GM18907 (cell line): ENCODE results near the gene DOCK1.
"Not testable (repeated sequence)": the region's sequence is repeated elsewhere in the genome, so short reads cannot be mapped to it uniquely, and the experiment has no call there.

Experiments
- ATAC-seq: cut with Tn5 transposase; IDR thresholded peaks from one replicate; pipeline ENCODE4 v1.9.1; 2021; ENCODE audit warnings: mild to moderate bottlenecking, moderate library complexity; ENCODE audit not compliant: unreplicated experiment

The DOCK1 gene

GRCh38 chr10:126902157-126902556, 3.1 kb upstream of the DOCK1 start:
- ATAC-seq = no peak

- no peak for ATAC-seq
Observed at GRCh38 chr10:126903656-126904360, 1.4 kb upstream of the DOCK1 start.

- no peak for ATAC-seq
Observed at GRCh38 chr10:126904516-126904817, 761 bp upstream of the DOCK1 start.

- ATAC-seq = no peak
Observed at GRCh38 chr10:126905776-126906703, 812 bp downstream of the DOCK1 start.

- ATAC-seq = no peak
Observed at GRCh38 chr10:126906704-126907422, 1.6 kb downstream of the DOCK1 start.

- ATAC-seq = no peak
Observed at GRCh38 chr10:126907423-126907970, 2.3 kb downstream of the DOCK1 start.

GRCh38 chr10:126908225-126908624, 3.0 kb downstream of the DOCK1 start:
- no peak for ATAC-seq

DNA sequence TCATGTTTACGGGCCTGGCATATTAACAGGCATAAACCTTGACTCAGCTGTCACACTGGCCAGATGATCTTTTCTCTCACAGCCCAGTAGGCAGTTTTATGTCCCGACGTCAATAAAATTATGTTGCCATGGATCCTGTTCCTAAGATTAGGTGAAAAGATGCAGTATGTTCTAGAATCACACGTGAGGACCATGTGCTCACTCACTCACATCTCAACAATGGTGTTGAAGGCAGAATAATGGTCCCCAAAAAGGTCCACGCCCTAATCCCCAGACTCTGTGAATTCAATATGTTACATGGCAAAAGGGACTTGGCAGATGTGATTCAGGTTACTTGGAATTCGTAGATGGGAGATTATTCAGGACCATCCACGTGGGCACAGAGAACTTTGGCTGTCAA, 3.5 kb downstream of the DOCK1 start:
- ATAC-seq = no peak

DNA sequence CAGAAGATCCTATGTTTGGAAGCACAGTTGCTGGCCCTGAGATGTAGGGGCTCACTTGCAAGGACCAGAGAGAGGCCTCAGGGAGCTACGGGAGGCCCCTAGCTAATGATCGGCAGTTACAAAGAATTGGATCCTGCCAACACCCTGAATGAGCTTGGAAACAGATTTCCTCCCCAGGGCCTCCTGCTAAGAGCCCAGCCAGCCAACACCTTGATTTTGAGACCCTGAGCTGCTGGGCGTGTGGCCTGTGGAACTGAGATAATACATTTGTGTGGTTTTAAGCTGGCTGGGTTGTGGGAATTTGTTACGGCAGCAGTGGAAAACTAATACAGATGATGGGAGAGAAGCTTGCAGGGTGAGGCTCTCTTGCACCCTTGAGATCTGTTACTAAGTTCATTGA, 3.9 kb downstream of the DOCK1 start:
- ATAC-seq = no peak

GRCh38 chr10:126910196-126910595, 5.0 kb downstream of the DOCK1 start:
- ATAC-seq = no peak

DNA sequence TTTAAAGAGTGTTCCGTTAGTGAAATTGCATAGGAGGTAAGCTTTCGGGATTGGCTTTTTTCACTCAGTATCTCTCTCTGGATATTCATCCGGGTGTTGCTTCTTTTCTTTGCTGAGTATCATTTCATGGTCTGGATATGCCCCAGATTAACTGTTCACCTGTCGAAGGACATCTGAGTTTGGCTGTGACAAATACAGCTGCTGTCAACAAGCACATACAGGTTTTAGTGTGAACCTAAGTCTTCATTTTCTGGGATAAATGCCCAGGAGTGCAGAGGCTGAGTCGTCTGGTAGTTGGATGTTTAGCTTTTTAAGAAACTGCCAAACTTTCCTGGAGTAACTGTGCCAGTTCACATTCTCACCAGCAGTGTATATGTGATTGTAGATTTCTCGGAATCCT, 5.6 kb downstream of the DOCK1 start:
- no peak for ATAC-seq

DNA sequence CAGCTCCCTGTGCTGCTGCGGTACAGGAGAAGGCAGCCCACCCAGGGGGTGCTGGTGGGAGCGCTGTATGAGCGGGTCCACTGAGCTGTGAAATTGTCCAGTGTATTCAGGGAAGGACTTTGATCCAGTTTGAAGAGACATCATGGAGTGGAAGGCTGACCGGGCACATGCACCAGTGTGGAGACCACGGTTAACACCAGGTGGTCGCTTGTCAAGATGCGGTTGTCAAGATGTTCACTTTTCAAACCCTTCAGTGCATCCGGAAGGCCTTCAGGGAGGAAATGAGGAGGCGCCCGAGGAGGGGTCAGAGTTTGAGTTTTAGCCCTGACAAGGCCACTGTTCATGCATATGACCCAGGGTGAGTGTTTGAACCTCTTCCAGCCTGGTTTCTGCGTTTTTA, 6.1 kb downstream of the DOCK1 start:
- ATAC-seq = no peak

DNA sequence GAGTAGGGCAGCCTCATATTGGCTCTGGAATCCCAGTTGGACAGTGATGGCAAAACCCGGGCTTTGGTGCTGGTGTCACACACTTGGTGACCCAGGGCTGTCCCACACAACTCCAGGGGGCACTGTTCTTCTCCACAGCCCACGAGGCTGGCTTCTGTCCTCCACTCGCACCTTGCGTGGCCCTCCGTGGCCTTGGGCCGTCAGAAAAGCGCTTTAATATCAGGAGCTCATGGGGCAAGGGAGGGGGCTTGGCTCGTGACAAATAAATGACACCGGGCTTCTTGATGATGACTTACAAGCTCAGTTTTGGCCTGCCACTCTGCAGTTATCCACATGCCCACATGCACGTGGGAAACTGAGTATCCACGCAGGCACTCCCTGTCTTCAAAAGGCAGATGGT, 8.1 kb downstream of the DOCK1 start:
- ATAC-seq = no peak

DNA sequence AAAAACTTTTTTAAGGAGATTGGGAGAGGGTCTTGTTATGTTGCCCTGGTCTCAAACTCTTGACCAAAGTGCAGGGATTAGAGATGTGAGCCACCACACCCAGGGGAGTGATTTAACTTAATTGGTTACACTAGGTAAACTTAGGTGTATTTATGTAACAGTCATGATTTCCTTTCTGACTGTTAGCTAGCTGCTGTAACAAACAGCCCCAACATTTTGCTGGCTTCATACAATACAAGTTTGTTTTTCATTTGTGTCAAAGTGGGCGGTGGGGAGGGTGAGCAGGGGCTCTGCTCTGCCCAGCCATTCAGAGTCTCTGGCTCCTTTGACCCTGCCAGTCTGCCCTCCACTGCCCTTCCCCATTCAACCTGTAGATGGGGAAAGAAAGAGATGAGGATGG, 9.3 kb downstream of the DOCK1 start:
- no peak for ATAC-seq

- ATAC-seq = not testable (repeated sequence)
Observed at GRCh38 chr10:126916952-126917351, 11.7 kb downstream of the DOCK1 start.

DNA sequence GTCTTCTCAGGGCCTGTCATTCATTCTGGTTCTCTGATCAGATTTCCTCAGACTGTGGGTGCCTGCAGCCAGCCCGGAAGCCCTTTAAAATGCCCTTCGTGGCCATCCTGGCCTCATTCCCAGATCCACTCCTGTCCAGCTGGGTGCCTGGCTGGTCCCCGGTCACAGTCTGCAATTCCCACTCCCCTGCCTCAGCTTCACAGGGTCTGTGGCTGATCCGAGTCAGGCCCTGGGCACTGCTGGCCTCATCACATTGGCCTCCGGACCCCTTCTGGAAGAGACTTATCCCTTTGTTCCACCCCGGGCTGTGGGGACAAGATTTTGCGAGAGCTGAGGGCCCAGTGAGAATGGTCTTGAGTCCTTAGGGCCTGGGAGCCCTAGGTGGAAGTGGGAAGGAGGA, 12.1 kb downstream of the DOCK1 start:
- ATAC-seq = no peak

GRCh38 chr10:126917975-126918908, 13.0 kb downstream of the DOCK1 start:
- ATAC-seq = no peak

- ATAC-seq = no peak
Observed at GRCh38 chr10:126919426-126919825, 14.2 kb downstream of the DOCK1 start.

DNA sequence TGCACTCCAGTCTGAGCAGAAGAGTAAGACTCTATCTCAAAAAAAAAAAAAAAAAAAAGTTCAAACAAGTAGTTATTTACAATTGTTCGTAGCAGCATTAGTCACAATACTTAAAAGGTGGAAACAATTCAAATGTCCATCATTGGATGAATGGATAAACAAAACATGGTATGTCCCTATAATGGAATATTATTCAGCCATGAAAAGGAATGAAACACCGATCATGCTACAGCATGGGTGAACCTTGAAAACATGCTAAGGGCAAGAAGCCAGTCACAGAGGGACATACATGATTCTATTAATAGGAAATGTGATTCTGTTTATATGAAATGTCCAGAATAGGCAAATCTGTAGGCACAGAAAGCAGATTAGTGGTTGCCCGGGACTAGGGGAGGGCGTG, 15.9 kb downstream of the DOCK1 start:
- no peak for ATAC-seq

DNA sequence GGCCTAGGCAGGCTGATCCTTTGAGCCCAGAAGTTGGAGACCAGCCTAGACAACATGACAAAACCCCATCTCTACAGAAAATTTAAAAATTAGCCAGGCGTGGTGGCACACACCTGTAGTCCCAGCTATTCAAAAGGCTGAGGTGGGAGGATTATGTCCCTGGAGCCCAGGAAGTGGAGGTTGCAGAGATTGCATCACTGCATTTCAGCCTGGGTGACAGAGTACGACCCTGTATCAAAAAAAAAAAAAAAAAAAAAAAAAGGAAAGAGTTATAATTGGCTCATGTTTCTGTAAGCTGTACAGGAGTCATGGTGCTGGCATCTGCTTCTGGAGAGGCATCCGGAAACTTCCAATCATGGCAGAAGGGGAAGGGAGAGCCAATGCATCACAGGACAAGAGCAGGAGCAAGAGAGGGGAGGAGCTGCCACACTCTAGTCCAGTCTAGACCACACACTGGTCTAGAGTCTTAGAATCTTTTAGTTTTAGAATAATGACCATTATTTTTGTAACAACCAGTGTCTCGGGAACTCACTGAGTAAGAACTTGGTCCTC, 16.8 kb downstream of the DOCK1 start:
- no peak for ATAC-seq
